Heart left ventricle (tissue), 13 donors: Measurements from ENCODE around the gene PACS2.

Experiments used
- POLR2A ChIP-seq, 2 donors: fragments of 450-650 bp; IDR thresholded peaks; one replicate each; pipeline ENCODE4 v1.6.1; 2017; ENCODE audit warnings: antibody characterized with exemption in 2 of 2, mild to moderate bottlenecking in 2 of 2, moderate library complexity in 2 of 2
- TF ChIP-seq, protein P1 (sequence below), 12 donors: fragments of 200-600 bp; sonication (generic) in 4 of 12; IDR thresholded peaks; one replicate each; pipeline versions ENCODE4 v1.5.0 to v1.8.0; 2018 to 2022; ENCODE audit warnings: antibody characterized with exemption in 12 of 12, mild to moderate bottlenecking in 5 of 12
- donor health status: ischemic (EF 13 %, LVEDD 7.1; RV severe dilation, severe dysfunction).
- donor health status: DM: no; HTN: yes; CAD: no.
- donor health status: DM: no; HTN: no; CAD: no.
- donor health status: ischemic (EF 25% LVEDD 6.9; RV normal size, moderate dysfunction).
- donor health status: ischemic (EF 25% LVEDD 5.7; RV mildly dilated, moderate dysfunction).
- donor health status: ischemic (EF 35%, LVEDD 5.7; RV mildly dilated, moderate dysfunction).
- donor health status: nonischemic (EF 11% LVEDD 7.7; RV severe dilation, severe dysfunction).
- donor health status: DM: yes; HTN: yes; CAD: no.
- donor health status: PGD.
- donor health status: ischemic (EF 29% LVEDD 5.4; RV normal size, mild dysfunction).
- donor health status: nonischemic (EF 23%, LVEDD 6.1; RV moderate dilation, normal function).

DNA sequence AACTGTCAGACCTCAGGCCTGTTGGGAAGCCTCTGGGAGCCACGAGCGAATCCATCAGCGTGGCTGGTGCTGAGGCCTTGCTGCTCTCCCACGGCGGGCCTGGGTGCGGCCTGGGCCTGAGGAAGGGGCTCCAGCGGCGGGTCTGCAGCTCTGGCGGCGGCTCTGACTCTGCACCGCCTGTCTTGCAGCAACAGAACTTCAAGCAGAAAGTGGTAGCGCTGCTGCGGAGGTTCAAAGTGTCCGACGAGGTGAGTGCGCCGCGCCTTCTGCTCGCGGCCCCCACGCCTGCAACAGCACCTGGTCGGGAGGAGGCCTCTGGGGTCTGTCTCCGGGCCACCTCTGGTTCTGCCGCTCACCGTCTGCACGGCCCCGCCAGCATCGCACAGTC lies 55.1 kb downstream of the PACS2 start:
- TF ChIP-seq, protein P1, sequence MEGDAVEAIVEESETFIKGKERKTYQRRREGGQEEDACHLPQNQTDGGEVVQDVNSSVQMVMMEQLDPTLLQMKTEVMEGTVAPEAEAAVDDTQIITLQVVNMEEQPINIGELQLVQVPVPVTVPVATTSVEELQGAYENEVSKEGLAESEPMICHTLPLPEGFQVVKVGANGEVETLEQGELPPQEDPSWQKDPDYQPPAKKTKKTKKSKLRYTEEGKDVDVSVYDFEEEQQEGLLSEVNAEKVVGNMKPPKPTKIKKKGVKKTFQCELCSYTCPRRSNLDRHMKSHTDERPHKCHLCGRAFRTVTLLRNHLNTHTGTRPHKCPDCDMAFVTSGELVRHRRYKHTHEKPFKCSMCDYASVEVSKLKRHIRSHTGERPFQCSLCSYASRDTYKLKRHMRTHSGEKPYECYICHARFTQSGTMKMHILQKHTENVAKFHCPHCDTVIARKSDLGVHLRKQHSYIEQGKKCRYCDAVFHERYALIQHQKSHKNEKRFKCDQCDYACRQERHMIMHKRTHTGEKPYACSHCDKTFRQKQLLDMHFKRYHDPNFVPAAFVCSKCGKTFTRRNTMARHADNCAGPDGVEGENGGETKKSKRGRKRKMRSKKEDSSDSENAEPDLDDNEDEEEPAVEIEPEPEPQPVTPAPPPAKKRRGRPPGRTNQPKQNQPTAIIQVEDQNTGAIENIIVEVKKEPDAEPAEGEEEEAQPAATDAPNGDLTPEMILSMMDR (IDR thresholded peaks at IDR 0.05) = no peak
- no peak for TF ChIP-seq POLR2A (IDR thresholded peaks at IDR 0.05)
